Lung (tissue), 16 donors: ENCODE data around the gene GFRA1. TPM values are rescaled to one million over a fixed set of nuclear protein-coding genes. Genes with fewer than 3 reads are reported as not detected.

Source experiments
- ATAC-seq: fragments of 200-7000 bp; cut with Tn5 transposase; one replicate; pipeline ENCODE4 v1.9.1; 2020; ENCODE audit warnings: moderate number of reproducible peaks; ENCODE audit not compliant: insufficient read depth, low FRiP score
- DNase-seq, 3 donors: peaks; one replicate each; pipeline ENCODE4 v3.0.0-alpha.2; 2013 to 2017
- H3K27ac ChIP-seq, 2 donors: one replicate each; pipeline ENCODE4 v1.5.1; 2013; ENCODE audit warnings: mild to moderate bottlenecking in 2 of 2, moderate library complexity in 2 of 2, control low read depth in 1 of 2, inconsistent platforms in 1 of 2, low read depth in 1 of 2, low read length in 1 of 2
- H3K27me3 ChIP-seq, 3 donors: one replicate each; pipeline ENCODE4 v1.5.1; 2013; ENCODE audit warnings: low read length in 2 of 3; ENCODE audit not compliant: control insufficient read depth in 3 of 3, insufficient read depth in 3 of 3
- H3K36me3 ChIP-seq, 4 donors: one replicate each; pipeline ENCODE4 v1.5.1; 2013; ENCODE audit warnings: low read length in 4 of 4, mild to moderate bottlenecking in 1 of 4, moderate library complexity in 1 of 4; ENCODE audit not compliant: control insufficient read depth in 4 of 4, insufficient read depth in 4 of 4
- H3K4me1 ChIP-seq, 5 donors: one replicate each; pipeline ENCODE4 v1.5.1; 2013; ENCODE audit warnings: low read length in 5 of 5, mild to moderate bottlenecking in 2 of 5, moderate library complexity in 1 of 5; ENCODE audit not compliant: control insufficient read depth in 5 of 5, insufficient read depth in 5 of 5
- H3K4me3 ChIP-seq: one replicate; pipeline ENCODE4 v1.5.1; 2013; ENCODE audit warnings: mild to moderate bottlenecking, control low read depth, moderate library complexity
- H3K9ac ChIP-seq, 2 donors: one replicate each; pipeline ENCODE4 v1.5.1; 2013; ENCODE audit warnings: low read length in 2 of 2, control low read depth in 1 of 2; ENCODE audit not compliant: insufficient read depth in 1 of 2
- H3K9me3 ChIP-seq, 4 donors: one replicate each; pipeline ENCODE4 v1.5.1; 2013; ENCODE audit warnings: low read length in 3 of 4, mild to moderate bottlenecking in 1 of 4, moderate library complexity in 1 of 4; ENCODE audit not compliant: control insufficient read depth in 4 of 4, insufficient read depth in 3 of 4
- CTCF ChIP-seq: IDR thresholded peaks from 2 replicates; pipeline ENCODE4 v1.5.1; 2012; ENCODE audit warnings: mild to moderate bottlenecking; ENCODE audit errors: control extremely low read depth, extremely low read depth
- WGBS, 2 donors: extraction: QIAGEN DNeasy Blood & Tissue Kit; methylation state at CpG; one replicate each; pipeline ENCODE4 v1.1.7; 2013; 5-methylcytosine and 5-hydroxymethylcytosine counted together
- long read RNA-seq, 5 donors: transcript quantifications; one replicate each; lab custom pipeline, GENCODE V29; 2026
- polyA plus RNA-seq, 2 donors: library from polyadenylated mRNA; stranded (reverse); fragments of 200-250 nt; gene quantifications; one replicate each; pipeline ENCODE4 v1.2.1, GENCODE V29; 2013
- total RNA-seq, 2 donors: library from RNA; depleted of rRNA in 1 of 2; stranded (reverse); fragments of >200 nt in 1 of 2; gene quantifications; one replicate each; pipeline ENCODE4 v1.2.1, GENCODE V29; 2014 to 2021
- donor health status: control.
- donor health status: control.
- donor health status: Bipolar disorder and iron deficiency.
- donor health status: healthy.
- donor health status: DM: yes; HTN: yes; CAD: no.

GFRA1 gene
- total RNA-seq: 10 to 100 TPM in 1 of 2 donors, 1 to 10 TPM in 1; 2.1 to 30.4 TPM
- under 1 TPM; 0.51 to 0.74 TPM for polyA plus RNA-seq
- long read RNA-seq, donor 1, full-length matches to known transcripts: 2 of 2 reads
- long read RNA-seq, donor 1, partial matches to known transcripts: 0 of 2 reads
- long read RNA-seq, donor 1, other reads (novel, unspliced or antisense): 0 of 2 reads
- long read RNA-seq, donor 2: 0 reads
- long read RNA-seq, donor 3, full-length matches to known transcripts: 1 of 1 reads
- long read RNA-seq, donor 3, partial matches to known transcripts: 0 of 1 reads
- long read RNA-seq, donor 3, other reads (novel, unspliced or antisense): 0 of 1 reads
- long read RNA-seq, donor 4: 0 reads
- long read RNA-seq, donor 5, full-length matches to known transcripts: 2 of 2 reads
- long read RNA-seq, donor 5, partial matches to known transcripts: 0 of 2 reads
- long read RNA-seq, donor 5, other reads (novel, unspliced or antisense): 0 of 2 reads

- peaks cover 0 to 30% (median 8%) of the 10 kb centered on the region in 5 donors for H3K4me1 ChIP-seq
- ATAC-seq (no peak), DNase-seq (peak; percentile 42 to 64 (median 50))
- H3K27ac ChIP-seq: peak within 1 kb of the TSS in 1 of 2 donors; percentile 15
- H3K27me3 ChIP-seq: peaks cover 17 to 43% (median 20%) of the 10 kb centered on the region in 3 donors
- H3K9me3 ChIP-seq: peaks cover 0 to 5% (median 0%) of the 10 kb centered on the region in 4 donors
- no peaks in the 10 kb centered on the region for H3K36me3 ChIP-seq
- peak within 1 kb of the TSS; percentile 22 for H3K4me3 ChIP-seq
- 0 to 2% methylated on average over 72 of the region's 72 CpGs for WGBS, 2 donors
- peak within 1 kb of the TSS in 1 of 2 donors; percentile 79 for H3K9ac ChIP-seq
- TF ChIP-seq CTCF: no peak
Measured at GRCh38 chr10:116272440-116273283, at the start of gene GFRA1. TSS of gene GFRA1 (minus strand) at chr10:116273206. CDS start at chr10:116272029, 1,177 bp downstream.

- DNase-seq (no peak), ATAC-seq (no peak)
- TF ChIP-seq CTCF: no peak
- Histone ChIP-seq H3K27ac (no peak overlapping the region), H3K36me3 (no peaks in the 10 kb centered on the region), H3K4me1 (no peaks in the 10 kb centered on the region), H3K27me3 (no peaks in the 10 kb centered on the region), H3K9me3 (no peaks in the 10 kb centered on the region), H3K4me3 (no peak overlapping the region), H3K9ac (no peak overlapping the region)
- 11 to 25% methylated on average over 2 of the region's 2 CpGs for WGBS, 2 donors
Measured at GRCh38 chr10:116316503-116316902, 43.5 kb upstream of the GFRA1 start.

- Histone ChIP-seq H3K27me3 (no peaks in the 10 kb centered on the region), H3K36me3 (no peaks in the 10 kb centered on the region), H3K4me3 (no peak overlapping the region), H3K27ac (no peak overlapping the region), H3K9me3 (no peaks in the 10 kb centered on the region), H3K9ac (no peak overlapping the region), H3K4me1 (no peaks in the 10 kb centered on the region)
- DNase-seq (no peak), ATAC-seq (no peak)
- WGBS, 2 donors: 84 to 92% methylated on average over 4 of the region's 4 CpGs
- TF ChIP-seq CTCF: no peak
Measured at GRCh38 chr10:116312548-116312947, 39.5 kb upstream of the GFRA1 start.
